H9 (cell line): ENCODE results near the gene PRKD2. TPM values are rescaled to one million over a fixed set of nuclear protein-coding genes. Genes with fewer than 3 reads are reported as not detected.

Experiments used
- DNase-seq: peaks from one replicate; pipeline ENCODE4 v3.0.0-alpha.2; 2017
- H2AFZ ChIP-seq: one replicate; pipeline ENCODE4 v1.6.1; 2013; ENCODE audit warnings: mild to moderate bottlenecking, low read length, control low read depth, moderate library complexity
- H2AK5ac ChIP-seq: 2 replicates; pipeline ENCODE4 v1.6.1; 2013; ENCODE audit warnings: low read length, control low read depth, mixed read lengths; ENCODE audit not compliant: insufficient read length
- H2BK120ac ChIP-seq: one replicate; pipeline ENCODE4 v1.6.1; 2013; ENCODE audit warnings: low read depth, mild to moderate bottlenecking, low read length, control low read depth, inconsistent platforms; ENCODE audit not compliant: poor library complexity, severe bottlenecking
- H2BK12ac ChIP-seq: 2 replicates; pipeline ENCODE4 v1.6.1; 2013; ENCODE audit warnings: low read length, control low read depth, mixed read lengths, low read depth; ENCODE audit not compliant: insufficient read length
- H2BK15ac ChIP-seq: 2 replicates; pipeline ENCODE4 v1.6.1; 2013; ENCODE audit warnings: low read depth, low read length, control low read depth
- H2BK20ac ChIP-seq: one replicate; pipeline ENCODE4 v1.6.1; 2013; ENCODE audit warnings: low read depth, mild to moderate bottlenecking, low read length, control low read depth, inconsistent platforms; ENCODE audit not compliant: poor library complexity, severe bottlenecking
- H2BK5ac ChIP-seq: 2 replicates; pipeline ENCODE4 v1.6.1; 2013; ENCODE audit warnings: low read length, control low read depth, mixed read lengths; ENCODE audit not compliant: insufficient read length
- H3K14ac ChIP-seq: 2 replicates; pipeline ENCODE4 v1.6.1; 2013; ENCODE audit warnings: low read length, control low read depth; ENCODE audit not compliant: insufficient read depth
- H3K18ac ChIP-seq: 2 replicates; pipeline ENCODE4 v1.6.1; 2013; ENCODE audit warnings: low read depth, mild to moderate bottlenecking, mixed read lengths, low read length, control low read depth; ENCODE audit not compliant: insufficient read length
- H3K23ac ChIP-seq: 2 replicates; pipeline ENCODE4 v1.6.1; 2013; ENCODE audit warnings: low read length, control low read depth, mixed read lengths, low read depth; ENCODE audit not compliant: insufficient read length
- H3K23me2 ChIP-seq: 2 replicates; pipeline ENCODE4 v1.6.1; 2013; ENCODE audit warnings: low read depth, mild to moderate bottlenecking, mixed read lengths, low read length, control low read depth; ENCODE audit not compliant: insufficient read length, poor library complexity, severe bottlenecking
- H3K27ac ChIP-seq: 2 replicates; pipeline ENCODE4 v1.5.1; 2013; ENCODE audit warnings: low read length, control low read depth, mixed read lengths, low read depth; ENCODE audit not compliant: insufficient read length
- H3K27me3 ChIP-seq: 2 replicates; pipeline ENCODE4 v1.6.1; 2013; ENCODE audit warnings: low read length, control low read depth, inconsistent platforms; ENCODE audit not compliant: insufficient read depth
- H3K4ac ChIP-seq: 2 replicates; pipeline ENCODE4 v1.6.1; 2013; ENCODE audit warnings: low read depth, mild to moderate bottlenecking, control low read depth, inconsistent platforms, low read length, moderate library complexity
- H3K4me1 ChIP-seq: 2 replicates; pipeline ENCODE4 v1.6.1; 2013; ENCODE audit warnings: low read length, control low read depth, inconsistent platforms; ENCODE audit not compliant: insufficient read depth
- H3K4me2 ChIP-seq: 2 replicates; pipeline ENCODE4 v1.6.1; 2013; ENCODE audit warnings: low read length, control low read depth, mixed read lengths; ENCODE audit not compliant: insufficient read length, insufficient read depth
- H3K56ac ChIP-seq: 2 replicates; pipeline ENCODE4 v1.6.1; 2013; ENCODE audit warnings: low read depth, mild to moderate bottlenecking, mixed read lengths, low read length, control low read depth; ENCODE audit not compliant: insufficient read length
- H3K79me1 ChIP-seq: 2 replicates; pipeline ENCODE4 v1.6.1; 2013; ENCODE audit warnings: low read depth, mild to moderate bottlenecking, moderate library complexity, low read length, control low read depth, inconsistent platforms; ENCODE audit not compliant: insufficient read depth, poor library complexity, severe bottlenecking
- H3K79me2 ChIP-seq: 2 replicates; pipeline ENCODE4 v1.6.1; 2013; ENCODE audit warnings: low read length, control low read depth, inconsistent platforms; ENCODE audit not compliant: insufficient read depth
- H3K9ac ChIP-seq: 2 replicates; pipeline ENCODE4 v1.6.1; 2013; ENCODE audit warnings: low read length, control low read depth, mixed read lengths; ENCODE audit not compliant: insufficient read length; ENCODE audit errors: extremely low read depth
- H3K9me3 ChIP-seq: one replicate; pipeline ENCODE4 v1.6.1; 2013; ENCODE audit warnings: low read depth, low read length, inconsistent platforms; ENCODE audit not compliant: control insufficient read depth
- H3T11ph ChIP-seq: one replicate; pipeline ENCODE4 v1.6.1; 2013; ENCODE audit warnings: mild to moderate bottlenecking, low read length, control low read depth, inconsistent platforms
- H4K20me1 ChIP-seq: one replicate; pipeline ENCODE4 v1.6.1; 2013; ENCODE audit not compliant: control insufficient read depth, insufficient read length, insufficient read depth
- H4K5ac ChIP-seq: 2 replicates; pipeline ENCODE4 v1.6.1; 2013; ENCODE audit warnings: low read depth, mild to moderate bottlenecking, mixed read lengths, low read length, control low read depth; ENCODE audit not compliant: insufficient read length
- H4K8ac ChIP-seq: replicated peaks from 2 replicates; pipeline ENCODE4 v1.6.1; 2013; ENCODE audit warnings: low read length, control low read depth, mixed read lengths, low read depth; ENCODE audit not compliant: insufficient read length
- H4K91ac ChIP-seq: 2 replicates; pipeline ENCODE4 v1.6.1; 2013; ENCODE audit warnings: low read depth, mild to moderate bottlenecking, moderate library complexity, mixed read lengths, low read length, control low read depth; ENCODE audit not compliant: insufficient read length
- H3K27ac Mint-ChIP-seq, 3 experiments: 2 replicates in 2 of 3; 3 replicates in 1 of 3; pipeline ENCODE4 v1.8.0; 2020 to 2021; ENCODE audit warnings: mixed read lengths in 3 of 3, mild to moderate bottlenecking in 1 of 3, moderate library complexity in 1 of 3
- H3K27me3 Mint-ChIP-seq: 2 replicates; pipeline ENCODE4 v1.8.0; 2021; ENCODE audit warnings: low read depth, mild to moderate bottlenecking, moderate library complexity, mixed read lengths
- H3K36me3 Mint-ChIP-seq, 3 experiments: 2 replicates in 2 of 3; 3 replicates in 1 of 3; pipeline ENCODE4 v1.8.0; 2020 to 2021; ENCODE audit warnings: low read depth in 3 of 3, mixed read lengths in 3 of 3; ENCODE audit not compliant: insufficient read depth in 1 of 3
- H3K4me1 Mint-ChIP-seq, 2 experiments: 2 replicates each; pipeline ENCODE4 v1.8.0; 2020; ENCODE audit warnings: mixed read lengths in 2 of 2
- H3K4me3 Mint-ChIP-seq, 2 experiments: 2 replicates in 1 of 2; 3 replicates in 1 of 2; pipeline ENCODE4 v1.8.0; 2020 to 2021; ENCODE audit warnings: mild to moderate bottlenecking in 2 of 2, mixed read lengths in 2 of 2, moderate library complexity in 1 of 2
- H3K9me3 Mint-ChIP-seq, 2 experiments: 2 replicates in 1 of 2; 3 replicates in 1 of 2; pipeline ENCODE4 v1.8.0; 2020; ENCODE audit warnings: mild to moderate bottlenecking in 2 of 2, mixed read lengths in 2 of 2, moderate library complexity in 1 of 2
- WGBS: extraction: QIAGEN DNeasy Blood & Tissue Kit; methylation state at CpG from one replicate; pipeline ENCODE4 v1.1.7; 2013; ENCODE audit warnings: missing lambda C conversion rate, low lambda C conversion rate, mixed read lengths; ENCODE audit not compliant: insufficient read length; ENCODE audit errors: extremely low coverage; 5-methylcytosine and 5-hydroxymethylcytosine counted together
- total RNA-seq: library from RNA; stranded (reverse); gene quantifications from 2 replicates; pipeline ENCODE4 v1.2.1, GENCODE V29; 2021
- TF ChIP-seq, protein P1 (sequence below): fragments of 200-600 bp; sonication (generic); conservative IDR thresholded peaks from 3 replicates; pipeline ENCODE4 v1.8.0; 2021; ENCODE audit warnings: antibody characterized with exemption, mild to moderate bottlenecking

PRKD2 gene
- total RNA-seq, 1 experiment from 2014 or later: 60.7 TPM

DNA sequence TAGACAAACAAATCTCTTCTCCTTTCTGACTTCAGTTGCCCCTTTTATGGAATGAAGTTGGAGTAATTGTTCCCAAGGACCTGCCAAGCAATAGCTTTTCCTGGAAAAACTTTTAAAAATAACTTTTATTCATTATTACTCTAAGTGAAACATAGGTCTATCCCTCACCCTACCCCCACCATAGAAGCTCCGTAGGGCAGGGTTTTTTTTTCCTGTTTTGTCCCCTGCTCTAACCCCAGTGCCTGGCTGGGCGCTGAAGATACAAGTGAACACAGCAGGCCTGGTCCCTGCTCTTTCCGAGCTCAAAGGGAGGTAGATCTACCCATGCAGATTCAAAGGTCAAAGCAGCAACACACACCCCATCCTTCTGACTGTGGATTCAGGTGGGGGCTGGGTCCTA, 72.2 kb downstream of the PRKD2 start:
- H4K5ac ChIP-seq: no peak overlapping the region
- no peak for DNase-seq
- no peak overlapping the region for H2AK5ac ChIP-seq
- no peak overlapping the region for H3K56ac ChIP-seq
- H2BK20ac ChIP-seq: no peak overlapping the region
- no peak overlapping the region for H3K23ac ChIP-seq
- TF ChIP-seq, protein P1, sequence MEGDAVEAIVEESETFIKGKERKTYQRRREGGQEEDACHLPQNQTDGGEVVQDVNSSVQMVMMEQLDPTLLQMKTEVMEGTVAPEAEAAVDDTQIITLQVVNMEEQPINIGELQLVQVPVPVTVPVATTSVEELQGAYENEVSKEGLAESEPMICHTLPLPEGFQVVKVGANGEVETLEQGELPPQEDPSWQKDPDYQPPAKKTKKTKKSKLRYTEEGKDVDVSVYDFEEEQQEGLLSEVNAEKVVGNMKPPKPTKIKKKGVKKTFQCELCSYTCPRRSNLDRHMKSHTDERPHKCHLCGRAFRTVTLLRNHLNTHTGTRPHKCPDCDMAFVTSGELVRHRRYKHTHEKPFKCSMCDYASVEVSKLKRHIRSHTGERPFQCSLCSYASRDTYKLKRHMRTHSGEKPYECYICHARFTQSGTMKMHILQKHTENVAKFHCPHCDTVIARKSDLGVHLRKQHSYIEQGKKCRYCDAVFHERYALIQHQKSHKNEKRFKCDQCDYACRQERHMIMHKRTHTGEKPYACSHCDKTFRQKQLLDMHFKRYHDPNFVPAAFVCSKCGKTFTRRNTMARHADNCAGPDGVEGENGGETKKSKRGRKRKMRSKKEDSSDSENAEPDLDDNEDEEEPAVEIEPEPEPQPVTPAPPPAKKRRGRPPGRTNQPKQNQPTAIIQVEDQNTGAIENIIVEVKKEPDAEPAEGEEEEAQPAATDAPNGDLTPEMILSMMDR: no peak
- no CpG with 5 or more reads among the region's 3 CpGs for WGBS
- H2BK15ac ChIP-seq: no peak overlapping the region
- no peaks in the 10 kb centered on the region for H3K4me1 ChIP-seq
- no peaks in the 10 kb centered on the region for H3K79me2 ChIP-seq
- no peak overlapping the region for H3K27ac ChIP-seq
- H3K9ac ChIP-seq: no peak overlapping the region
- no peak overlapping the region for H3K27ac Mint-ChIP-seq
- peaks cover 0 to 3% (median 0%) of the 10 kb centered on the region in 3 experiments; a peak in 3 of 7 replicates for H3K36me3 Mint-ChIP-seq
- H3K14ac ChIP-seq: no peak overlapping the region
- H2BK5ac ChIP-seq: no peak overlapping the region
- no peak overlapping the region for H4K8ac ChIP-seq
- no peaks in the 10 kb centered on the region for H4K20me1 ChIP-seq
- no peak overlapping the region for H2BK120ac ChIP-seq
- no peak overlapping the region for H3K4me2 ChIP-seq
- H3K4ac ChIP-seq: no peak overlapping the region
- H3K27me3 Mint-ChIP-seq: peaks cover 85% of the 10 kb centered on the region
- H3K4me3 Mint-ChIP-seq: peak overlapping the region in 1 of 2 experiments; percentile 22; a peak in 1 of 5 replicates
- H2AFZ ChIP-seq: no peak overlapping the region
- no peaks in the 10 kb centered on the region for H3K79me1 ChIP-seq
- no peak overlapping the region for H3T11ph ChIP-seq
- H3K4me1 Mint-ChIP-seq: peaks cover 4 to 18% of the 10 kb centered on the region in 2 experiments; a peak in 3 of 4 replicates
- no peak overlapping the region for H2BK12ac ChIP-seq
- no peak overlapping the region for H3K18ac ChIP-seq
- no peak overlapping the region for H4K91ac ChIP-seq
- H3K27me3 ChIP-seq: peaks cover 22% of the 10 kb centered on the region
- peaks cover 1% of the 10 kb centered on the region for H3K23me2 ChIP-seq
- H3K9me3 Mint-ChIP-seq: peaks cover 2 to 6% of the 10 kb centered on the region in 2 experiments; a peak in 3 of 5 replicates
- no peaks in the 10 kb centered on the region for H3K9me3 ChIP-seq
